AML-193 (cell line): ENCODE results near the gene DYSF.

Source experiments
- DNase-seq, 2 experiments: peaks; one replicate each; lab custom pipeline; 2025; lab: John Stamatoyannopoulos, UW

The DYSF gene

DNA sequence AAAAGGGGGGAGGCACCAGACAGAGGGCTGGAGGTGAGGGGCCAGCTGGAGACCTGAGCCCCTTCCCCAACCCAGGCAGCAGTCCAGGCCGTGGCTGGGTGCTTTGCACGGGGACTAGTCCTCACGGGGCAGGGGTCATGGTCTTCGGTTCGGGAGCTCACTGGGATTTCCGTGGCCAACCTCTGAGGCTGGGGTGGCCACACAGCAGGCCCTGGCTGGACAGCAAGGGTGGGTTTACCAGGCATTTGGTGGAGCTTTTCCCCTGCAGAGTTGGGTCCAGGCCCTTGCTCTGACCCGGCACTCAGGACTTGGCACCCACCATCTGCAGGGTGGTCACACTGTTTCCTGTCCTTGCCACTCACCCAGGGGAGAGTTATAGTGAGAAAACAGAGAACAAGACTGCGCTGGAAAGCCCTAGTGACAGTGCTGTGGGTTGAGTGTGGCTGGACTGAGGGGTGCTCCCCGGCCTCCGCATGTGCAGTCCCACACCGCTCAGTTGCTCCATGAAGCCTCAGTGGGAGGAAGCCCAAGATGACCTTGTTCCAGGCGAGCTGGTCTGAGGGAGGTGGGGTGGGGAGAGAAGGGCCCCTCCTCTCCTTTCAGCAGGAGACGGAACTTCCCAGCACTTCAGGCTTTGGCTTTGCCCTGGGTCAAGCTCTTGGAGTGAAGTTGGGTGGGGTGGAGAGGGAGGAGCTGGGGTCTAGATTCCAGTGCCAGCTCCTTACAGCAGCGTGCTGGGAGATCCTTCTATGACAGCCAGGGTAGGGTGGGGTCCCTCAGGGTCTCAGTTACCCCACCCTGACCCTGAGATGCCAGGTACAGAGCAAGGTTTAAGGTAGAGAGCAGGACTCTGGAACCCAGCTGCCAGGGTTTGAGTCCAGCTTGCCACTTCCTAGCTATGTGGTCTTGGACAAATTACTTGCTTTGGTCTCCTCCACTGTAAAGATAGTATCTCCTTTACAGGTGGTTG lies 219.8 kb downstream of the DYSF start:
- DNase-seq: no peak

DNA sequence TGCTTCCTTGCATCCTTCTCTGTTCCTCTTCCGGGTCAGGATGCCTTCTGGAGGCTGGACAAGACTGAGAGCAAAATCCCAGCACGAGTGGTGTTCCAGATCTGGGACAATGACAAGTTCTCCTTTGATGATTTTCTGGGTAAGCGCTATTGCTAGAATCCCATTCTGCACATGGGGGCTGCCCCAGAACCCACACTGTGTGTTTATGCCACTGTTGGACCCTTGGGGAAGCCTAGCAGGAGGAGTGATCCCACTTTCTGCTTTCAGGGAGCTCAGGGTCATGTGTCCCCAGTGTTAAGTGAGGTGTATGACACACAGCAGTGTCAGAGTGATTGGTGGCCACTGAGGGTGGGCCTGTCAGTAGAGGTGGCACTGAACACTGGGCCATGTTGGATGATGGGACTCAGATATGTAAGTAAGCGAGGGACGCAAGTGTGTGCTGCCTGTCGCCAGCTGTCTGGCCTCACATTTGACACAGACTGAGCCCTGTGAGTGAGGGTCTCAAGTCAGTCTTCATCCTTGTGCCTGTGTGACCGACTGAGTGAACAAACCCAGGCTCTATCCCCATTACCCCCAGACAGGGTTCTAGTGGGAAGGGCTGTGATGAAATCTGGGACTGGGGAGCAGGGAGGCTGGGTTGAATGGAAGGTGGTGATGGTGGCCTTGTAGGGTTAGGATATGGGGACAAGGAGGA lies 220.9 kb downstream of the DYSF start:
- no peak for DNase-seq

DNA sequence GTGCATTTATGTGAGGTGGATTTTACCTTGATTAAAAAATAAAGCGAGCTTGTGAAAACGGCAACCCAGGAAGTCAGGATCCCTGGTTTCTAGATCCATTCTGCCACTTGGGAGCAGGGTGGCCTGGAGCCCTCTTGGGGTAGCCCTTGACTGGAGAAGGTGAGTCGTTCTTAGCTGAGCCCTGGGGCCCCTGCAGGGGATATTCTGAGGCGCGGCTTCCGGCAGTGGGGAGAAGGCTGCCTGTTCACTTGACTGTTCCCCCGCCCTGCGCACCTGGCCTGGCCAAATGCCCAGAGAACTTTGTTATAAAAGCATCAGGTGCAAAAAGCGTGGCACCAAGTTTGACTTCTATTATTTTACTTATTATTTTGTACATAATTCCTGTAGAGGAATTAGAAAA lies 221.9 kb downstream of the DYSF start:
- DNase-seq: no peak

DNA sequence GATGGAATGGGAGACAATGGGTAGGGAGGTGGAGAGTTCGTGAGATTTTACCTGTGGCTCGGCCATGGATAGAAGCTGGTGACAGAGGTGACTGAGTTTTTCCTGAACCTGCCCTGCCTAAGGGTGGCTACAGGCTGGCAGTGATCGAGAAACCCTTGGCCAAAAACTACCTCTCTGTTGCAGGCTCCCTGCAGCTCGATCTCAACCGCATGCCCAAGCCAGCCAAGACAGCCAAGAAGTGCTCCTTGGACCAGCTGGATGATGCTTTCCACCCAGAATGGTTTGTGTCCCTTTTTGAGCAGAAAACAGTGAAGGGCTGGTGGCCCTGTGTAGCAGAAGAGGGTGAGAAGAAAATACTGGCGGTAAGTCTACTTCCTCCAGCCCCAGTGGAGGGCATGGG lies 225.5 kb downstream of the DYSF start:
- no peak for DNase-seq

DNA sequence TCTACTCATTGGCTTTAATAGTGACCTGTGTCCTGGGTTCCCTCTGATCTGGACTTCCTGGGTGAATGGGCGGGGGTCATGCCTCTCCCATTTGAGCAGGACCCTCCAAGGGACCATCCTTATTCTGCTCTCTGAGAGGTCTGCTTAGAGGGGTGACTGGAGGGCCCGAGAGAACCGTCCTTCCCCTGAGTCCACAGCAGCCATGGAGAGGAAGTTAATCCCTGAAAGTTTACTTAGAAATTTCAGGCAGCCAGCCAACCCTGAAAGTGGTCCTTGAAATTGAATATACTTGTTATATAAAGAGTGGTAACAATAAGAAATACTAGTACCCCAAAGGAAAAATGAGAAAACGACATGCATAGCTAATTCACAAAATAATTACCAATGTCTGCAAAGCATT lies 226.1 kb downstream of the DYSF start:
- DNase-seq: no peak

DNA sequence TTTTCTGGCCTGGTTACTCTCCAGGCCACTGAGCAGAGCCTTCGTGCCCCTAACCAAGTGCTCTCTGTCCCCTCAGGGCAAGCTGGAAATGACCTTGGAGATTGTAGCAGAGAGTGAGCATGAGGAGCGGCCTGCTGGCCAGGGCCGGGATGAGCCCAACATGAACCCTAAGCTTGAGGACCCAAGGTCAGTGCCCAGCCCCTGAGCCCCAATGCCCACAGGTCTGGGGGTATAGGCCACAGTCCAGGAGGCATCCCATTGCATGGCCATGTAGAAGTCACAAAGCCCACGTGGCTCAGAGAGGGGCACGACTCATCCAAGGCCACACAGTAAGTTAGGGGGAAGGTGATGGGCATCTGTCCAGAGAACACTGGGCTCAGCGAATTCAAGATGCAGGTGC lies 227.6 kb downstream of the DYSF start:
- DNase-seq: no peak

DNA sequence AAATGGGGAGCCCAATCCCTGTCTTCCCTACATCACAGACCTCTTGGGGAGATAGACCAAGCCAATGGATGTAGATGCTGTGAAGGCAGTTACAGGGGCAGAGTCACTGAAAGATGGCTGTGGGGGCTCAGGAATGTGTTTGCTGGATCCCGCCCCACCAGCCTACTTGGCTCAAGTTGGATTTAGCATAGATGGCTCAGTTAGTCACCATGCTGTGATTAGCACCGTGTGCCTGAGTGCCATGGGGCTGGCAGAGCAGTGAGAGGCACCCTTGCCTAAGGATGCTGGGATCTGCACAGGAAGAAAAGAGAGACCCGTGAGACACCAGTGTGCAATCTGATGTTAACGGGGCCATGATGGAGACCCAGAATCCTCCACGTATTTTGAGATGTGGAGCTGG lies 228.3 kb downstream of the DYSF start:
- no peak for DNase-seq

DNA sequence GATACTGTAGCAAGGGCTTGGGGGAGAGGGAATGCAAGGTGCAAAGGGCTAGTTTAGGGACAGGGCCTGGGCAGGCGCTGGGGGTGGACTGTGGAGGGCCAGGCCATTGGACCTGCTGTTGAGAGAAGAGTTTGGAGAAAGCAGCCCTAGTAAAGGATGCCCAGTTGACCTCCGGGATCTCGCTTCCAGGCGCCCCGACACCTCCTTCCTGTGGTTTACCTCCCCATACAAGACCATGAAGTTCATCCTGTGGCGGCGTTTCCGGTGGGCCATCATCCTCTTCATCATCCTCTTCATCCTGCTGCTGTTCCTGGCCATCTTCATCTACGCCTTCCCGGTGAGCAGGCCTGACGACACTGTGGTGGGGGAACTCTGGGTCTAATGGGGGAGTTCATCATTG lies 229.0 kb downstream of the DYSF start:
- no peak for DNase-seq

DNA sequence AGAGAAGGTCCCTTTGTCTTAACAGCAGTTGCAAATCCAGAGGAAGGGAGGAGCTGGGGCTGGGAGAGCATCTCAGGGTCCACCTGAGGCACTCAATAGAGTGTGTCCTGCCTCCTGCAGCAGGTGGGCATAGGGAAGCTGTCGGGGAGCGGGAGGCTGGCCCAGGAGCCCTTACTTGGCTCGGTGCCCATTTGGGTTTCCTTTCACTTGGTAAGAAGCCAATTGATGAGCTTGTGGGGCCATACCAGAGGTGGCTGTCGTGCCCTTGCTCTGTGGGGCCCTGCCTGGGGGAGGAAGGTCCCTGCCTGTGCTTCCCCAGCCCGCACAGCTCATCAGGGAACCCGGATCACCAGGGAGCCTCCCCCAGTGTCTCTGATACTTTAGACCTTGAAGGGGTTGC lies 229.7 kb downstream of the DYSF start:
- no peak for DNase-seq

DNA sequence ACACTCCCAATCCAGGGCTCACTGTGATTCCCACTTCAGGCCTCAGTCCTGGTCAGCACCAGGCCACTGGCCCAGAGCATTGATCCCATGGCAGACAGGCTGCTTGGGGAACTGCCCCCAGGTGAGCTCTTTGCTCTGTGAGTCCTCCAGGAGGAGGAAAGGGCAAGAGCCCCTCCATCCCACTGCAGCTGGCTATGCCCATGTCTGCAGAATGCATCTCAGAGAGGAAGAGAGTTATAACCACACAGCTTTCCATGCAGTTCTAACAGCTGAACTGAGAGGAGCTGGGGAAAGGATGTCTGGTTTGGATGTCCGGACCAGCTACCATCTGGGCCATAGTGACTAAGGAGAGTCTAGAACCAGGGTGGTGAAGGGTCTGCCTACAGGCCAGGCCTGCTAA lies 230.3 kb downstream of the DYSF start:
- DNase-seq: no peak

DNA sequence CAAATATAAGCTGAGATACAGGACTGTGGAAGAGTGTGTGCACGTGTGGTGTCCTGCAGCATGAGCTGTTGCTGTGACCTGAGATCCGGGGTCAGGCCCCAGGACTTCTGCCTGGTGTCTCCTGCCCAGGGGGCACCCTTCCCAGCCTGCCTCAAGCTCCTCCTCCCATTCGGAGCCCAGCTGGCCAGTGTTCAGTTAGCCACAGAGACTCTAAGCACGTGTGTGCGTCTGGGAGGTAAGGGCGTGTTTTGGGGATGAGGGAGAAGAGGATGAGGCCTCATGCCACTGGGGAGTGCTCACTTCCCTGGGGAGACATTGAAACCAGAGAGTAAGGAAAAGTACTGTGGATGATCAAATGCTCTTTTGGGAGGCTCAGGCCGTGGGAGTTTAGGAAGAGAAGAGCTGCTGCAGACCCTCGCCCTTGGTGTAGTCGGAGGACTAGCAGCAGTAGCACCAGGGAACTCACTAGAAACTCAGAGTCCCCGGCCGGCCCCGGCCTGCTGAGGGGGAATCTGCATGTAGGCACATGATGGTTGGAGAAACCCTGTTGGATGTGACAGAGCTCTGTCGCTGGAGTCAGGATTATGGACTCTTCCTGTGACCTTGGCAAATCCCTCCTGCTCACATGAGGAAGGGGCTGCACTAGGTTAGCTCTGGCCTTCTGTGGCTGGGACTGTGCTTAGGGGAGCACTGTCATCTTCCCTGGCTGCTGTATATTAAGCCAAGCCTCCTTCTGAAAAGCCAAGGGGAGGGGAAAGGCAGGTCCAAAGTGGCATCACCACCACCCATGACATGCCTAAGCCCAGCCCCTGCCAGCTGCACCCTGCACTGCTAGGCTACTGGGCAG lies 231.1 kb downstream of the DYSF start:
- DNase-seq: no peak

DNA sequence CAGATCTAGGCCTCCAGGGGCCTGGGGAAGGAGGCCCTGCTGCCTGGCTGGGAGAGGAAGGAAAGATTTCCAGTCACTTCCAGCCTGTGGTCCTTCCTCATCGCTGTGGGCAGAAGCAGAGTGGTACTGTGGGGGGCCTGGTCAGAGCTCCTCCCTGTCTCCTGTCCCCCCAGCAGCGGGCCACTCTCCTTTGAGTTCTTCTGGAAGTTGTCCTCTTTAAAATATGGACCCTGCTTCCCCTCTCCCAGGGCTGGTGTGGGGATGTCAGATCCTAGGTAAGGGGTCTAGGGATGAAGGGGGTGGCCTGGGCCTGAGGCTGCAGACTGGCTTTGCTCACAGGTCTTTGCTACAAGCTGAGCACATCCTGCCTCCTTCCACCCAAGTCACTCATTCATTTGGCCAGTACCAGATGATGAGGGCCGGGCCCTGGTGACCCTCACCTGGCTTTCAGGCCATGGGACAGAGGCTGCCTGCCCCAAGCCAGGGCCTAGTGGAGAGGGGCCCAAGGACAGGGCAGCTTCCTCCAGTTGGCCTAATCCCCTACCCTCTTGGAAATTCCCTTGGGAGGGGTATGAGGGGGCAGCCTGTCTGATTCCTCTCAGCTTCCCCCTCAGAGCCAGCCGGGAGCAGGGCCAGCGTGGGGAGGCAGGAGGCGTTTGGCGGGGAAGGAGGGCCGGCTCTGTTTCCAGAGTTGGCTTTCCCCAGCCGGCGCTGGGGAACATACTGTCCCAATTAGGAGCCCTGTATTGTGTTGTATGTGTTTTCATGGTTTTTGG lies 231.9 kb downstream of the DYSF start:
- no peak for DNase-seq

DNA sequence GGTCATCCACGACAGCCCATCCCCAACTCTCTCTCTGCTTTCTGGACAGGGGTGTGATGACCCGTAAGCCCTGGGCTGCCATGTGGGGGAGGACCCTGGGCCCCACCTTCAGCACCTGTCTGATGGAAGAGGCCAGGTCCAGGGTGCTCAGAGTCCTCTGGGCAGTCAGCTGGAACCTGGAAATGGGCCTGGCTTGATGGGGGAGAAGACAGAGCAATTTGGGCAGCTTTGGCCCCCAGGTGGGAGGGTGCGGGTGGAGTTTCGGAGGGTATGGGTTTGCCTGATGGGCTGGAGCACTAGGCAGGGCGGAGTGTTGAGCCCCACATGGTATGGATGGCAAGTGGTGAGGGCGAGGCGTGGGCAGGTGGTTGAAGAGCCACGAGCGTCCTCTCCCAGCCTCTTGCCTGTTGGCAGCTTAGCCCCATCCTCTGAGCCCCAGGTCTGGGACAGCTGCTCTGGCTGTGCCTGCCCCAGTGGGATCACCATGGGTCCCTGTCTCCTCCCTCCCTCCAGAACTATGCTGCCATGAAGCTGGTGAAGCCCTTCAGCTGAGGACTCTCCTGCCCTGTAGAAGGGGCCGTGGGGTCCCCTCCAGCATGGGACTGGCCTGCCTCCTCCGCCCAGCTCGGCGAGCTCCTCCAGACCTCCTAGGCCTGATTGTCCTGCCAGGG lies 232.7 kb downstream of the DYSF start:
- DNase-seq: no peak

DNA sequence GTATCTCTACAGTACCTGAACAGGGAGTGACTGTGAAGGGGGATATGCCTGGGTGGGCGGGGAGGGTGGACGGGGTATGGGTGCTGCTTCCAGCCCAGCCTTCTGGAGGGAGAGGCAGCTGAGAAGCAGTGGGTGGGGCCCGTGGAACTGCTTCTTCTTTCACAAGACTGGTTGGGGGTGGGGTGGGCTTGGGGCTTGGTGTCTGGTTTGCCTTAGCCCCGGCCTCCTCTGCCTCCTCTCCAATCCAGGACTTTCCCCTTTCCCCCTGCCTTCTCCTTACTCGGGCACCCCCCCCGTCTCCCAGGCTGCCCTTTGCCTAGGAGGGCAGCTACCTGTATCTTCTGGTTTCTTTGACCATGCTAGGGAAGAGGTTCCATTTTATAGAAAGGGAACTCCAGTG lies 233.4 kb downstream of the DYSF start:
- no peak for DNase-seq

DNA sequence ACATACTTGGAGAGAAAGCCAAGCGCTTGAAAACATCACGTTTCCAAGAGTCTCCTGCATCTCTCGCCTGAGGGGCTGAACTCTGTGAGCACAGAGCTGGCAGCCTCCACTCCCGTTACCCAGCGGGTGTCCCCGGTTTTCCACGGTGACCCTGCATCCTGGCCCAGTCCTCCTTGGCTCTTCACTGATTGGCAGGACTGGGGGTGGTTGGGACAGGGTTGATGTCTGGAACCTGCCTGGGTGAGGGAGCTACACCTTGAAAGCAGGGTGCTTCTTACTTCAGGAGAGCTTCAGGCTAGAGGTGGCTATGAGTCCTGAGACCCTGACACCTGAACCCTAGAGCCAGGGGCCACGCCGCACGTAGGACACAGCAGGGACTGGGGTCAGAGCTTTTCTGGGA lies 234.1 kb downstream of the DYSF start:
- DNase-seq: no peak

DNA sequence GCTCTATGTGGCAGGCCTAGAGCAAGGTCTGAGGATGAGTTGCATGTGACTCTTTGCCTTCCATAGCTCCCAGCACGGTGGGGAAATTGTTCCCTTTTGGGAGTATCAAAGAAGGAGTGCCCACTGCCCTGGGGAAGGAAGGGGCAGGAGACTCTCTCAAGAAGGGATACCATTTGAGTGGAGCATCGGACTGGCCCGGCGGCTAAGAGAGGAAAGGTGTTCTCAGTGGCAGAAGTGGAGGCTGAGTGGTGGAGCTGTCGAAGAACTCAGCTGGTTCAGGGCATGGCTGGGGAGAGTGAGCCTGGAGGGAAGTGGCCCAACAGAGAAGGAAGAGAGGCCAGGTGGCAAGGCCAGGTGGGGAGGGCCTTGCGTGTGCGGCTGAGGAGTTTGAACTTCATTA lies 235.2 kb downstream of the DYSF start:
- DNase-seq: no peak

DNA sequence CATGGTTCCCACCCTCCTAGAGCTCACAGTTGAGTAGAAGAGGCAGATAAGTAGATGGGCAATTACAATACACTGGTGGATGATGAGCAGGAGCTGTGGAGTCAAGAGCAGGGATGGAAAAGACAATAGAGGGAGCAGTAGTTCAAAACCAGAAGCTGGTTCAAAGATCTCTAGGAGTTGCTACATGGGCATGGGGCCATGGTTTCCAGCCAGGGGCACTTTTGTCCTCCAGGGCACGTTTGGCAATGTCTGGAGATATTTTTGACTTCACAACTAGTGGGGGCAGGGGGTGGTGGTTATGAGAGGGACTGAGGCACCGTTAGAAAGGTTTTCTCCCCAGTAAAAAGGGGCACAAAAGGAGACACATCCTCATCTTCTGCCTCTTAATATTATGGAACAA lies 236.0 kb downstream of the DYSF start:
- DNase-seq: no peak

DNA sequence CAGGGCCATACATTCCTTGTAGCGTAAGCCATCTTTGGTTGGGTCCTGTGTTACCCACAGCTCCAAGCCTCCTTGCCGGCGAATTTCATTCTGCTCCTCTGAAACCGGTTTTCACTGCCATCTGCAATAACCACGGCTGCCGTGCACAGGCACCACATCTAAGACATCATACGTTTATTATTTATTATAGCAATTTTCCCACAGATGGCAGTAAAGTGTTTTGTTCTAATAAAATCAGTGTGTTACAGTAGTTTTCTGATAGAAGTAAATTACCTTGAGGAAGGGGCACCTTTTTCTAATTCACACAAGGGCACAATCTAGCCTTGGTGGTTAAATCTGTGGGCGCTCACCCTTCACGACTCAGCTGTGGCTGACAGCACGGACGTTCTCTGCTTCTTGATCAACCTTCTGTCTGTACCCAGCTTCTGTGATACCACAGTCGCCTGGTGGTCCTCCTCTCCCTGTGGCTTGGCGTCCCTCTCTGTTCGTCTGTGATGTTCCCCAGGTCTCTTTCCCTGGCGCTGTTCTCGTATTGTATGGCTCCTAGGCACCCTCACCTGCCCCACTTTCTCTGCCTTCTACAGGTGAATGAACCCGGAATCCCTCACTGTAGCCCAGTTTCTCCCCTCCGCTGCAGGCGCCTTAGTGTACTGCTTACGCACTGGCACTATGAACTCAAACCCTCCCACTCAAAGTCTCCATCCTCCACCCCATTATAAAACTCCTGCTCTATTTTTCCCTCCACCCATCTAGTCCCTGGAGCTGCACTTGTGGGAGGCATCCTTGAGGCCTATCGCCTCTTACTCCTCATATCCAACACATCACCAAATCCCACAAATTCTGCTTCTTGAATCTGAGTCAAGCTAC lies 236.8 kb downstream of the DYSF start:
- DNase-seq: no peak

DNA sequence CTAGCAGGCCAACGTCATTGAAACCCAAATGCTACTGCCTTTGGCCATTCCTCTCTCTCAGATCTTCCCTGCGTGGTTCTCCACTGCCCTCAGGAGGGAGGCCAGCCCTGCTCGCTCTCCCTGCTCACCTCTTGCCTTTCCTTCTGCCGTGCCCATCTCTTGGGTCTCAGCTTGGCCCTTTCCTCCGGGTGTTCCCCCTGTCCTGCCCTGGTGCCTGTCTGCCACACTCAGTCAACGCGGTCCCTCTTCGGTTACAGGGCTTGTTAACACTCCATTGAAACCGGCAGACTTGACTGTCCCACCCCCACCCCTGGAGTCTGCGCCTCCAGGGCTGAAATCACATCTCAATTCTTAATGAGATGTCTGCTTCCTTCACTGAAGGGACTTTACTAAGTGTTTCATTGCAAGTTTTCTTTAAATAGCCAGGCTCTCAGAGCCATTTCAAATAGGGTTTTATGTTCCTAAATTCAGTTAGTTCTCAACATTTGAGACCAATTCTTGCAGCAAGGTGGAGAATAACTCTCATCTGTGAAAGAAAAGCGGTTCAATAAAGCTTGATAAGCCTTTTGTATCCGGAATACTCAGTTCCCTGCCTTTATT lies 237.6 kb downstream of the DYSF start:
- no peak for DNase-seq
